Small intestine (tissue), 7 donors: ENCODE measurements around the gene NRIP3. TPM values are rescaled to one million over a fixed set of nuclear protein-coding genes. Genes with fewer than 3 reads are reported as not detected.
"Not testable (repeated sequence)": the region's sequence is repeated elsewhere in the genome, so short reads cannot be mapped to it uniquely, and the experiment has no call there.

Experiments
- DNase-seq, 2 donors: peaks; one replicate each; pipeline versions ENCODE4 v3.0.0 to v3.0.0-alpha.2; 2013
- FAIRE-seq: peaks from 2 replicates; lab custom pipeline; 2012; peaks lifted over from hg19 to GRCh38; lab: Jason Lieb, UNC
- H3K27ac ChIP-seq, 3 donors: one replicate each; pipeline ENCODE4 v1.5.1; 2013; ENCODE audit warnings: low read length in 2 of 3, mild to moderate bottlenecking in 2 of 3, control low read depth in 1 of 3, inconsistent platforms in 1 of 3, low read depth in 1 of 3, moderate library complexity in 1 of 3
- H3K27me3 ChIP-seq, 3 donors: one replicate each; pipeline ENCODE4 v1.6.1; 2013; ENCODE audit warnings: low read length in 3 of 3, inconsistent platforms in 1 of 3; ENCODE audit not compliant: control insufficient read depth in 3 of 3, insufficient read depth in 3 of 3
- H3K36me3 ChIP-seq, 3 donors: one replicate each; pipeline ENCODE4 v1.6.1; 2013; ENCODE audit warnings: low read length in 3 of 3, inconsistent platforms in 1 of 3, low read depth in 1 of 3, mild to moderate bottlenecking in 1 of 3, moderate library complexity in 1 of 3; ENCODE audit not compliant: control insufficient read depth in 3 of 3, insufficient read depth in 2 of 3
- H3K4me1 ChIP-seq, 3 donors: one replicate each; pipeline ENCODE4 v1.6.1; 2013; ENCODE audit warnings: low read length in 2 of 3, inconsistent platforms in 1 of 3, low read depth in 1 of 3, mild to moderate bottlenecking in 1 of 3, moderate library complexity in 1 of 3; ENCODE audit not compliant: control insufficient read depth in 3 of 3, insufficient read depth in 2 of 3
- H3K4me3 ChIP-seq, 3 donors: one replicate each; pipeline ENCODE4 v1.5.1; 2013; ENCODE audit warnings: low read length in 3 of 3, control low read depth in 1 of 3, inconsistent platforms in 1 of 3, low read depth in 1 of 3, mild to moderate bottlenecking in 1 of 3, moderate library complexity in 1 of 3
- H3K9me3 ChIP-seq, 2 donors: one replicate each; pipeline ENCODE4 v1.6.1; 2013; ENCODE audit warnings: low read depth in 1 of 2, low read length in 1 of 2; ENCODE audit not compliant: control insufficient read depth in 2 of 2, insufficient read depth in 1 of 2
- WGBS, 3 donors: extraction: QIAGEN DNeasy Blood & Tissue Kit; methylation state at CpG; one replicate each; pipeline ENCODE4 v1.1.7; 2013; 5-methylcytosine and 5-hydroxymethylcytosine counted together
- polyA plus RNA-seq, 4 donors: library from polyadenylated mRNA; stranded (reverse) in 3 of 4; unstranded in 1 of 4; fragments of 200-250 nt in 3 of 4; fragments of 120-200 nt in 1 of 4; gene quantifications; one replicate each; pipeline versions ENCODE4 v1.2.1 to v1.2.3, GENCODE V29; 2013
- donor health status: healthy with polysubstance abuse.
- donor health status: control.
- donor health status: control.
- donor health status: Bipolar disorder and iron deficiency.
- donor health status: healthy.

NRIP3 gene
- polyA plus RNA-seq, 4 donors: 0.21 to 0.70 TPM; not detected in 2

DNA sequence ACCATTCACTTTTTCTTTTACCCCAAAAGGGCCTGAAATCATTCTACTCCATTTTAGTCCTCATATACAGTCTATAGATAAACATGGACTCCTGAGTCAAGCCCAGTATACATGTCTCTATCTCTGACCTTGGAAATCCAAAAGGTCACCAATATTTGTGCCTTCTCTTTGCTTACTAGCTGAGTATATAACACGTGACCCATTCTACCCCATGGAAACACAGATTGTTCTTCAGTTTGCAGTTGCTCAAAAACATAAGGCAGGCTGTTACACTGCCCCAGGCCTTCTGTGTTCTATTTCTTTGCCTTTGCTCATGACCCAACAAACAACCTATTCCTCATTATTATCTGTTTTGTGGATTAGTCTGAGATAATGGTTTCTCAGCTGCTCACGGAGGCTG lies 5.8 kb downstream of the NRIP3 start:
- Histone ChIP-seq H3K36me3 (no peaks in the 10 kb centered on the region), H3K4me3 (no peak overlapping the region), H3K9me3 (no peaks in the 10 kb centered on the region), H3K27me3 (peaks cover 0 to 26% (median 4%) of the 10 kb centered on the region in 3 donors), H3K27ac (no peak overlapping the region), H3K4me1 (peaks cover 0 to 4% (median 2%) of the 10 kb centered on the region in 3 donors)
- DNase-seq: no peak
- no peak for FAIRE-seq
- 87 to 91% (median 89%) methylated on average over 2 of the region's 2 CpGs for WGBS, 3 donors

- DNase-seq (no peak), FAIRE-seq (no peak)
- Histone ChIP-seq H3K9me3 (no peaks in the 10 kb centered on the region), H3K4me3 (no peak overlapping the region), H3K27ac (no peak overlapping the region), H3K4me1 (no peaks in the 10 kb centered on the region), H3K36me3 (no peaks in the 10 kb centered on the region), H3K27me3 (peaks cover 0 to 20% (median 4%) of the 10 kb centered on the region in 3 donors)
- WGBS, 3 donors: 86 to 89% (median 89%) methylated on average over 3 of the region's 3 CpGs
Observed at GRCh38 chr11:8997451-8997850, 6.3 kb downstream of the NRIP3 start.

DNA sequence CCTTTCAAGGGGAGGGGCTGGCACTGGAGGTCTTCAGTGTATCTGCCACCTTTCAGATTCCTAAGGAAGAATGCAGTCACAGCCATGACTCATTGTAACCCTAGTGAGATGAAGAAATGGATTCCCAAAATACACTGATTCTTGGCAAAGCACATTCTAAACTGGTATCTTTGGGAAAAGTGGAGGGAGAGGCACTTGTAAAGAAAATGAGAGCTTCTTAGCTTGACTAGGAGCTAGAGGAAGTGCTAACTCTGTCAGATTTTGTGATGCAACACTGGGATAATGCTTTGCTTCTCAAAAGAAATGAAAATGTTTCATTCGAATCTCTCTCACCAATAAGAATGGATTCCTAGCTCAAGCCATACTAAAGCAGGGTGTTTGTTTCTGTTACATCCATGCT lies 14.3 kb downstream of the NRIP3 start:
- H3K9me3 ChIP-seq: no peaks in the 10 kb centered on the region
- H3K27me3 ChIP-seq: no peaks in the 10 kb centered on the region
- DNase-seq: no peak
- H3K27ac ChIP-seq: no peak overlapping the region
- H3K4me1 ChIP-seq: no peaks in the 10 kb centered on the region
- H3K4me3 ChIP-seq: no peak overlapping the region
- 78 to 81% (median 80%) methylated on average over 1 of the region's 1 CpG for WGBS, 3 donors
- no peak for FAIRE-seq
- no peaks in the 10 kb centered on the region for H3K36me3 ChIP-seq

DNA sequence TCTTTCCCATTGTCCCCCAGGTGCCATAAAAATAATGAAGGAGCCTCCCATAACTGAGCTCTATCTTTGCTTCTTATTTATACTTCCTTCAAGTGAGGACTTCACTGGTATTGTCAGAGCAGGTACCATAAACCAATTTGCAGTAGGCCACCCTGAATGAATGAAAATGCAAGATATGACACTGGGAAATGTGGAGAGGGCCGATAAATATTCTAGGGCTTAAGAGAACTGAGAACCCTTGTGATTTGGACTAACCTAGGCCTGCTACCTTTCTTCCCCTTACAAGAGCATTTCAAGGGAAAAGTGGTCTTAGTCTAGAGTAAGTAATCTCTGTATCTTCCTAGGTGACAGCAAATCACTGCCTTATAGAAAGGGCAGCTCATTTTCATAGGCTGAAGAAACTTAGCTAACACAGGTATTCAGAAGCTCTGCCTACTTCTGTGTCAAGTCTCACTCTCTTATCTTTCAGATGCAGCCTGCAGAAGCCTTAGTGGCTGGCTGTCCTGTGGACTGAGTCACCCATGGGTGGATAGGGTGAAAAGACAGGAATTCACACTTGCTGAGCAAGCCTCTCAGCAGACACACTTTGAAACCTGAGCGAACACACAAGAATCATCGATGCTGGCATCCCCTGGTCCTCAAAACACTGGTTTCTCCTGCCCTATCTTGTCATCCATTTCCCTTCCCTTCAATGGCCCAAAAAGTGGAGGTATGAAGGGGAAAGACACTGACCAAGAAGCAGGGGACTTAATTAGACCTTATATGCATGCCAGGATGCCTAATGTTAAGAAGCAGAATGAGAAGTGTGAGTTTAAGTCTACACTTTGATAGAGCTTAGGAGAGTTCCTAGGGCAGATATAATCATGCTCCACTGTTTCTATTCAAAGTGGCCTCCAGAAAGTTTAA lies 15.2 kb downstream of the NRIP3 start:
- Histone ChIP-seq H3K4me1 (no peaks in the 10 kb centered on the region), H3K4me3 (no peak overlapping the region), H3K27ac (no peak overlapping the region), H3K9me3 (no peaks in the 10 kb centered on the region), H3K27me3 (no peaks in the 10 kb centered on the region), H3K36me3 (no peaks in the 10 kb centered on the region)
- 59 to 81% (median 74%) methylated on average over 3 of the region's 3 CpGs for WGBS, 3 donors
- FAIRE-seq: no peak
- no peak for DNase-seq

GRCh38 chr11:8987446-8987845 lies 16.4 kb downstream of the NRIP3 start:
- H3K4me1 ChIP-seq: no peaks in the 10 kb centered on the region
- no peaks in the 10 kb centered on the region for H3K27me3 ChIP-seq
- 75 to 96% (median 82%) methylated on average over 2 of the region's 2 CpGs for WGBS, 3 donors
- no peaks in the 10 kb centered on the region for H3K36me3 ChIP-seq
- no peak for DNase-seq
- FAIRE-seq: no peak
- H3K9me3 ChIP-seq: no peaks in the 10 kb centered on the region
- H3K27ac ChIP-seq: no peak overlapping the region
- H3K4me3 ChIP-seq: no peak overlapping the region

DNA sequence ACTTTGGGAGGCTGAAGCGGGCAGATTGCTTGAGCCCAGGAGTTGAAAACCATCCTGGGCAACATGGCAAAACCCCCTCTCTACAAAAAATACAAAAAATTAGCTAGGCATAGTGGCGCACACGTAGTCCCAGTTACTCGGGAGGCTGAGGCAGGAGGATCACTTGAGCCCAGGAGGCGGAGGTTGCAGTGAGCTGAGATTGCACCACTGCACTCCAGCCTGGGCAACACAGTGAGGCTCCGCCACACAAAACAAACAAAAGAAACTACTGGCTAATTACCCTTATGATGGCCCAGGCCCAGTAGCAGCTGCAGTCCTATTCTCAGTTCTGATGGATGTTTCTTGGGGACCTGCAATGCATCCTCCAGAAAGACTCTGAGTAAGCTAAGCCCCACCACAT lies 17.0 kb downstream of the NRIP3 start:
- not testable (repeated sequence) for H3K9me3 ChIP-seq, FAIRE-seq, DNase-seq, H3K27ac ChIP-seq, H3K36me3 ChIP-seq, H3K4me1 ChIP-seq, H3K27me3 ChIP-seq, H3K4me3 ChIP-seq
- 94 to 96% (median 94%) methylated on average over 6 of the region's 6 CpGs for WGBS, 3 donors

DNA sequence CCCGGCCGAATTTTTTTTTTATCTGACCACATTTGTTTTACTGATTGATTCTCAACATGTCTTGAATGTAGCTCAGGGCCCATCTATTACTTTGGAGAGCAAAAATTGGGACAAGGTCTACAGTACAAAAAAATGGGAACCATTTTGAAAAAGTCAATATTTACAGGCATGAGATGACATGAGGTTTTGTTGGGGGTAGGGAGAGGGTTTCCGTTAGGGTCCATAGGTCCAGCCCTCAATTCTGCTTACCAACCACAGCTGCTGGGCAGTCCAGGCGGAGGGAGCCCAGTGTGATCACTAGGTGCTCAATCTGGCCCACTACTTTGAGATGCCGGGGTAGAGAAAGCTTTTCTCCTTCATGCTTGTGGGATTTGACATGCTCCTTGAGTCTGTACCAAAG lies 18.3 kb downstream of the NRIP3 start:
- H3K36me3 ChIP-seq: no peaks in the 10 kb centered on the region

DNA sequence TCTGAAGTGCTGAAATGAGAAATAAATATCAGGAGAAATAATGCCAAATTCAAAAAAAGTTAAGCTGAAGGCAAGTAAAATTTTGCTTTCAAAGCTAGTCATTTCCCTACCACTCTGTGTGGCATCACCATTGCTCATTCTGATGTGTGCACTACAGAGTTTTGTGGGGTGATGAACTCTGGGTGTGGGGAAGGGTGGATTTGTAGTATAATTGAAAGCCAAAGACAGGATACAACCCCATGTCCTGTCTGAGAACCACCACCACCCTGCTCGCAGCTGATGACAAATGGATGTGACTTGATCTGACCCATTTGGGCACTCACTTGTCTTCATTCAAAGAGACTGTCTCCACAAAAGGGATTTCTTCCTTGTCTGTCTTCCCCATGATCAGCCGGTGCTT lies 20.2 kb downstream of the NRIP3 start:
- Histone ChIP-seq H3K36me3 (no peaks in the 10 kb centered on the region), H3K27ac (no peak overlapping the region), H3K4me1 (no peaks in the 10 kb centered on the region), H3K9me3 (no peaks in the 10 kb centered on the region), H3K27me3 (no peaks in the 10 kb centered on the region), H3K4me3 (no peak overlapping the region)
- FAIRE-seq (no peak), DNase-seq (no peak)
- 71 to 76% (median 75%) methylated on average over 2 of the region's 2 CpGs for WGBS, 3 donors

More for the DNA sequence above, 18.3 kb downstream of the NRIP3 start:
- FAIRE-seq (no peak), DNase-seq (no peak)
- no peaks in the 10 kb centered on the region for H3K27me3 ChIP-seq
- H3K9me3 ChIP-seq: no peaks in the 10 kb centered on the region
- H3K27ac ChIP-seq: no peak overlapping the region
- WGBS, 3 donors: 91 to 96% (median 92%) methylated on average over 5 of the region's 5 CpGs
- no peak overlapping the region for H3K4me3 ChIP-seq
- H3K4me1 ChIP-seq: no peaks in the 10 kb centered on the region
